H1 (cell line): ENCODE measurements around the gene CXCR1. TPM values are rescaled to one million over a fixed set of nuclear protein-coding genes. Genes with fewer than 3 reads are reported as not detected.

ENCODE experiments used
- E2F6 ChIP-seq: IDR thresholded peaks from 2 replicates; pipeline ENCODE4 v1.6.1; 2012; ENCODE audit warnings: inconsistent platforms
- polyA plus RNA-seq, 7 experiments: library from polyadenylated mRNA; depleted of rRNA in 3 of 7; stranded (reverse) in 5 of 7; unstranded in 2 of 7; fragments of >200 nt in 5 of 7; fragments of 200-250 nt in 2 of 7; gene quantifications; 1 replicate in 5 of 7; 2 replicates in 1 of 7; 4 replicates in 1 of 7; pipeline versions ENCODE4 v1.2.1 to v1.2.3, GENCODE V29; 2011 to 2013; ENCODE audit warnings: missing spikeins in 2 of 7, mixed read lengths in 2 of 7
- total RNA-seq: library from RNA; stranded (reverse); fragmentation: NEBNext Ultra II Directional; extraction: Animal tissue kit (Norgen Biotek cat#: 25700); gene quantifications from 2 replicates; pipeline ENCODE4 v1.2.1, GENCODE V29; 2021

The CXCR1 gene
- total and polyA plus RNA-seq, 2 of the 8 experiments (the other 6 are each of a cell fraction or from before 2014, with no cell fraction given) = not detected

- TF ChIP-seq E2F6 = no peak
These were observed 13.8 kb upstream of the CXCR1 start (continued) for GRCh38 chr2:218180467-218181114.
